K562 (cell line): Measurements from ENCODE around the gene STRIP1. TPM values are rescaled to one million over a fixed set of nuclear protein-coding genes. Genes with fewer than 3 reads are reported as not detected.

Experiments
- ATAC-seq: fragments of 200-7000 bp; cut with Tn5 transposase; 3 replicates; pipeline ENCODE4 v1.9.1; 2020; ENCODE audit warnings: moderate library complexity
- Bru-seq: library from RNA; stranded (reverse); fragments of 400-500 nt; gene quantifications from one replicate; lab custom pipeline; 2021; lab: Mats Ljungman, UMichigan
- BruChase-seq, 2 experiments: library from RNA; stranded (reverse); fragments of 400-500 nt; gene quantifications; one replicate each; lab custom pipeline; 2021; lab: Mats Ljungman, UMichigan
- BruUV-seq: library from RNA; stranded (reverse); fragments of 400-500 nt; replicated peaks from 2 replicates; lab custom pipeline; 2021; lab: Mats Ljungman, UMichigan
- CTCF ChIA-PET: fragments of 300-600 bp; formaldehyde crosslinking; extraction: SDS; loops from one replicate; lab custom pipeline; 2021; ENCODE audit warnings: low intra/inter-chr PET ratio; lab: Yijun Ruan, JAX
- POLR2A ChIA-PET: fragments of 300-600, 350-650 bp; sonication (Branson Sonifier 250); formaldehyde crosslinking; extraction: SDS; loops from one replicate; lab custom pipeline; 2021; ENCODE audit warnings: antibody characterized with exemption, inconsistent platforms; lab: Yijun Ruan, JAX
- DNase-seq, 4 experiments: peaks; one replicate each; pipeline versions ENCODE4 v3.0.0 to v3.0.0-alpha.2; 2011 to 2018; ENCODE audit warnings: low spot score in 3 of 4, mixed read lengths in 3 of 4; ENCODE audit errors: extremely low read depth in 1 of 4
- FAIRE-seq: peaks from 2 replicates; lab custom pipeline; 2011; peaks lifted over from hg19 to GRCh38; lab: Jason Lieb, UNC
- H2AFZ ChIP-seq: 2 replicates; pipeline ENCODE4 v1.6.0; 2011; ENCODE audit warnings: low read depth, low read length, control low read depth, inconsistent platforms
- H3K27ac ChIP-seq: fragments of 200-600 bp; 3 replicates; pipeline ENCODE4 v1.8.0; 2011; ENCODE audit warnings: low read depth, mild to moderate bottlenecking, control low read depth, inconsistent platforms, low read length, moderate library complexity, mixed read lengths; ENCODE audit errors: extremely low read depth
- H3K27me3 ChIP-seq, 2 experiments: fragments of 300-600 bp in 1 of 2; 2 replicates in 1 of 2; 3 replicates in 1 of 2; pipeline versions ENCODE4 v1.6.0 to v1.8.0; 2011; ENCODE audit warnings: inconsistent platforms in 2 of 2, low read length in 2 of 2, mild to moderate bottlenecking in 1 of 2, mixed read lengths in 1 of 2, moderate library complexity in 1 of 2; ENCODE audit not compliant: control insufficient read depth in 2 of 2, insufficient read depth in 2 of 2
- H3K36me3 ChIP-seq: fragments of 300-600 bp; 3 replicates; pipeline ENCODE4 v1.8.0; 2011; ENCODE audit warnings: mild to moderate bottlenecking, low read length, inconsistent platforms; ENCODE audit not compliant: control insufficient read depth, insufficient read depth
- H3K4me1 ChIP-seq, 2 experiments: fragments of 200-600 bp in 1 of 2; replicated peaks in 1 of 2; 2 replicates in 1 of 2; 3 replicates in 1 of 2; pipeline versions ENCODE4 v1.5.1 to v1.8.0; 2011; ENCODE audit warnings: inconsistent platforms in 2 of 2, low read length in 2 of 2, mild to moderate bottlenecking in 1 of 2, mixed read lengths in 1 of 2, moderate library complexity in 1 of 2; ENCODE audit not compliant: control insufficient read depth in 2 of 2, insufficient read depth in 2 of 2
- H3K4me2 ChIP-seq: 2 replicates; pipeline ENCODE4 v1.6.1; 2011; ENCODE audit warnings: low read length, control low read depth, inconsistent platforms, mixed read lengths; ENCODE audit not compliant: insufficient read depth
- H3K4me3 ChIP-seq: fragments of 200-600 bp; sonication (generic), shearing (Covaris generic); 2 replicates; pipeline ENCODE4 v1.5.1; 2016; ENCODE audit warnings: control low read depth, inconsistent platforms
- H3K79me2 ChIP-seq: fragments of 200-600 bp; 3 replicates; pipeline ENCODE4 v1.8.0; 2011; ENCODE audit warnings: low read length, inconsistent platforms; ENCODE audit not compliant: control insufficient read depth, insufficient read depth
- H3K9ac ChIP-seq, 2 experiments: 2 replicates each; pipeline versions ENCODE4 v1.6.0 to v1.6.1; 2011; ENCODE audit warnings: low read depth in 2 of 2, low read length in 2 of 2, control low read depth in 1 of 2, inconsistent platforms in 1 of 2, mild to moderate bottlenecking in 1 of 2, mixed read lengths in 1 of 2; ENCODE audit not compliant: insufficient read depth in 1 of 2
- H3K9me1 ChIP-seq: one replicate; pipeline ENCODE4 v1.6.0; 2011; ENCODE audit warnings: inconsistent platforms, mild to moderate bottlenecking, low read length, moderate library complexity; ENCODE audit not compliant: control insufficient read depth, insufficient read depth
- H3K9me3 ChIP-seq: replicated peaks from 2 replicates; pipeline ENCODE4 v1.5.1; 2011; ENCODE audit warnings: low read depth, low read length, inconsistent platforms; ENCODE audit not compliant: control insufficient read depth, insufficient read depth
- H4K20me1 ChIP-seq: replicated peaks from 2 replicates; pipeline ENCODE4 v1.6.1; 2011; ENCODE audit warnings: low read length, inconsistent platforms, mixed read lengths; ENCODE audit not compliant: control insufficient read depth, insufficient read depth
- BRCA1 ChIP-seq, 2 experiments: fragments of 450-650 bp in 1 of 2; sonication (generic) in 1 of 2; formaldehyde crosslinking in 1 of 2; IDR thresholded peaks; 2 replicates each; pipeline versions ENCODE4 v1.5.0 to v1.6.1; 2017 to 2020; ENCODE audit warnings: mild to moderate bottlenecking in 1 of 2, missing genetic modification reagents in 1 of 2
- CREBBP ChIP-seq: IDR thresholded peaks from one replicate; pipeline ENCODE4 v1.6.1; 2012; ENCODE audit warnings: low read depth, mild to moderate bottlenecking, control low read depth, inconsistent platforms, low read length
- CXXC5 ChIP-seq: fragments of 250-450 bp; sonication (Bioruptor Pico); IDR thresholded peaks from 2 replicates; pipeline ENCODE4 v1.8.0; 2022; ENCODE audit warnings: inconsistent platforms, mild to moderate bottlenecking, moderate library complexity
- DDX20 ChIP-seq: fragments of 450-650 bp; IDR thresholded peaks from 2 replicates; pipeline ENCODE4 v1.6.1; 2016; ENCODE audit warnings: missing genetic modification characterization, low read depth, mild to moderate bottlenecking, missing compliant biosample characterization, moderate library complexity
- NR2F6 ChIP-seq: fragments of 450-650 bp; formaldehyde crosslinking; IDR thresholded peaks from 2 replicates; pipeline ENCODE4 v1.4.0; 2020; ENCODE audit warnings: mild to moderate bottlenecking
- SMAD4 ChIP-seq: fragments of 250-450 bp; sonication (Bioruptor Pico); conservative IDR thresholded peaks from 2 replicates; pipeline ENCODE4 v1.8.0; 2021; ENCODE audit warnings: inconsistent platforms, mild to moderate bottlenecking, moderate library complexity
- SREBF1 ChIP-seq: fragments of 150-350 bp; IDR thresholded peaks from 2 replicates; pipeline ENCODE4 v1.6.1; 2014; ENCODE audit warnings: antibody characterized with exemption, low read depth, low read length, borderline replicate concordance
- TAF9B ChIP-seq: fragments of 450-650 bp; IDR thresholded peaks from 2 replicates; pipeline ENCODE4 v1.6.1; 2018; ENCODE audit warnings: mild to moderate bottlenecking; ENCODE audit not compliant: partially characterized antibody
- TEAD4 ChIP-seq, 2 experiments: sonication (generic) in 1 of 2; formaldehyde crosslinking in 1 of 2; IDR thresholded peaks; 2 replicates each; pipeline versions ENCODE4 v1.6.1 to v1.8.0; 2012 to 2022; ENCODE audit warnings: borderline replicate concordance in 1 of 2, inconsistent platforms in 1 of 2, low read length in 1 of 2, mild to moderate bottlenecking in 1 of 2, missing genetic modification reagents in 1 of 2
- UBTF ChIP-seq, 2 experiments: IDR thresholded peaks; 2 replicates each; pipeline ENCODE4 v1.6.1; 2012; ENCODE audit warnings: improper control_type of control experiment in 2 of 2, low read depth in 2 of 2, low read length in 2 of 2, borderline replicate concordance in 1 of 2
- ZC3H8 ChIP-seq: fragments of 450-650 bp; IDR thresholded peaks from 2 replicates; pipeline ENCODE4 v1.6.1; 2017
- ZNF699 ChIP-seq: fragments of 250-450 bp; sonication (Bioruptor Pico); IDR thresholded peaks from 2 replicates; pipeline ENCODE4 v1.8.0; 2021; ENCODE audit warnings: mild to moderate bottlenecking, moderate library complexity; ENCODE audit not compliant: insufficient replicate concordance
- ZNF77 ChIP-seq: fragments of 250-450 bp; sonication (Bioruptor Pico); IDR thresholded peaks from 2 replicates; pipeline ENCODE4 v1.5.0; 2020
- whole genome bisulfite sequencing: fragments of 100-300 bp; shearing (Covaris generic); methylation state at CpG from one replicate; pipeline ENCODE4 v1.1.6; 2016; ENCODE audit warnings: low coverage, mixed read lengths; ENCODE audit not compliant: insufficient coverage; ENCODE audit errors: missing lambda C conversion rate; 5-methylcytosine and 5-hydroxymethylcytosine counted together
- in situ Hi-C: fragments of 300-500 bp; cut with MboI; formaldehyde crosslinking; loops from 4 replicates; pipeline ENCODE4 v1.15.0; 2018; ENCODE audit warnings: inconsistent platforms, mixed read lengths
- intact Hi-C: fragments of 100-400 bp; cut with micrococcal nuclease; formaldehyde crosslinking; loops from 2 replicates; pipeline ENCODE4 v1.14.2; 2022
- long read RNA-seq, 3 experiments: library from polyadenylated mRNA in 2 of 3; library from RNA in 1 of 3; unstranded in 2 of 3; stranded (forward) in 1 of 3; transcript quantifications; one replicate each; pipeline ENCODE4 v2.0.0, GENCODE V29; 2019 to 2022
- polyA minus RNA-seq, 3 experiments: library from RNA; depleted of rRNA, polyadenylated mRNA; stranded (reverse); fragments of >200 nt; gene quantifications; 2 replicates each; pipeline ENCODE4 v1.2.3, GENCODE V29; 2011
- polyA plus RNA-seq, 8 experiments: library from polyadenylated mRNA; depleted of rRNA in 4 of 8; stranded (reverse) in 5 of 8; unstranded in 3 of 8; fragments of >200 nt; fragmentation: Nextera tagmentation in 2 of 8; fragmentation: Illumina TruSeq in 1 of 8; extraction: Ambion mirVana in 2 of 8; extraction: Trizol in 1 of 8; gene quantifications; 2 replicates each; pipeline versions ENCODE4 v1.2.1 to v1.2.3, GENCODE V29; 2011 to 2014; ENCODE audit warnings: inconsistent platforms in 1 of 8, missing spikeins in 1 of 8
- total RNA-seq, 7 experiments: library from RNA; depleted of rRNA in 6 of 7; stranded (reverse); fragments of >200 nt in 6 of 7; fragmentation: Illumina TruSeq in 2 of 7; extraction: Trizol in 2 of 7; gene quantifications; 2 replicates each; pipeline versions ENCODE4 v1.2.1 to v1.2.3, GENCODE V29; 2011 to 2021; ENCODE audit warnings: low replicate concordance in 1 of 7

Gene STRIP1
- total RNA-seq (2011; cell fraction: chromatin; rRNA removed; ENCODE audit: low replicate concordance): 216 and 291 TPM in 2 replicates
- 159 and 160 TPM in 2 replicates for total RNA-seq (2011; cell fraction: nucleolus; rRNA removed)
- total RNA-seq (2011; cell fraction: nucleoplasm; rRNA removed): 167 and 180 TPM in 2 replicates
- total RNA-seq (2014; rRNA removed): 34.2 and 40.1 TPM in 2 replicates
- total RNA-seq (2014; rRNA removed; fragmentation: Illumina TruSeq; extraction: Trizol): 27.6 and 28.6 TPM in 2 replicates
- 29.0 and 30.6 TPM in 2 replicates for total RNA-seq (2015; rRNA removed; fragmentation: Illumina TruSeq; extraction: Trizol)
- total RNA-seq (2021): 38.5 and 42.3 TPM in 2 replicates
- 32.6 and 32.8 TPM in 2 replicates for polyA plus RNA-seq (2011; rRNA removed)
- 20.9 and 23.7 TPM in 2 replicates for polyA plus RNA-seq (2011; cell fraction: cytosol; rRNA removed)
- polyA plus RNA-seq (2011; cell fraction: nucleus; rRNA removed): 128 and 143 TPM in 2 replicates
- 23.1 and 25.5 TPM in 2 replicates for polyA plus RNA-seq (2012)
- polyA plus RNA-seq (2014; fragmentation: Illumina TruSeq; extraction: Trizol): 30.6 and 32.2 TPM in 2 replicates
- 10 to 100 TPM in 1 of 2 experiments, 1 to 10 TPM in 1; 9.9 to 10.5 TPM for polyA plus RNA-seq (2014; fragmentation: Nextera tagmentation; extraction: Ambion mirVana)
- 30.4 and 32.0 TPM in 2 replicates for polyA plus RNA-seq (2014; rRNA removed)
- 51.3 and 51.8 TPM in 2 replicates for polyA minus RNA-seq (2011; rRNA and poly(A)+ RNA removed)
- 16.5 and 21.1 TPM in 2 replicates for polyA minus RNA-seq (2011; cell fraction: cytosol; rRNA and poly(A)+ RNA removed)
- polyA minus RNA-seq (2011; cell fraction: nucleus; rRNA and poly(A)+ RNA removed): 79.6 and 106 TPM in 2 replicates
- percentile 88 among the genes with signal in this experiment for Bru-seq, nascent RNA
- percentile 87 among the genes with signal in this experiment for BruChase-seq, experiment 1, labeled RNA remaining after a 2-hour chase
- percentile 91 among the genes with signal in this experiment for BruChase-seq, experiment 2, labeled RNA remaining after a 6-hour chase
- long read RNA-seq, experiment 1, transcript STRIP1-201 (21 exons, 3,265 nt): major isoform, 81 of 144 reads
- long read RNA-seq, experiment 1, partial matches to known transcripts: 21 of 144 reads
- long read RNA-seq, experiment 1, other reads (novel, unspliced or antisense): 42 of 144 reads
- long read RNA-seq, experiment 2, transcript STRIP1-201 (21 exons, 3,265 nt): major isoform, 7 of 24 reads
- long read RNA-seq, experiment 2, partial matches to known transcripts: 8 of 24 reads
- long read RNA-seq, experiment 2, other reads (novel, unspliced or antisense): 9 of 24 reads
- long read RNA-seq, experiment 3, partial matches to known transcripts: 3 of 15 reads
- long read RNA-seq, experiment 3, other reads (novel, unspliced or antisense): 10 of 15 reads

DNA sequence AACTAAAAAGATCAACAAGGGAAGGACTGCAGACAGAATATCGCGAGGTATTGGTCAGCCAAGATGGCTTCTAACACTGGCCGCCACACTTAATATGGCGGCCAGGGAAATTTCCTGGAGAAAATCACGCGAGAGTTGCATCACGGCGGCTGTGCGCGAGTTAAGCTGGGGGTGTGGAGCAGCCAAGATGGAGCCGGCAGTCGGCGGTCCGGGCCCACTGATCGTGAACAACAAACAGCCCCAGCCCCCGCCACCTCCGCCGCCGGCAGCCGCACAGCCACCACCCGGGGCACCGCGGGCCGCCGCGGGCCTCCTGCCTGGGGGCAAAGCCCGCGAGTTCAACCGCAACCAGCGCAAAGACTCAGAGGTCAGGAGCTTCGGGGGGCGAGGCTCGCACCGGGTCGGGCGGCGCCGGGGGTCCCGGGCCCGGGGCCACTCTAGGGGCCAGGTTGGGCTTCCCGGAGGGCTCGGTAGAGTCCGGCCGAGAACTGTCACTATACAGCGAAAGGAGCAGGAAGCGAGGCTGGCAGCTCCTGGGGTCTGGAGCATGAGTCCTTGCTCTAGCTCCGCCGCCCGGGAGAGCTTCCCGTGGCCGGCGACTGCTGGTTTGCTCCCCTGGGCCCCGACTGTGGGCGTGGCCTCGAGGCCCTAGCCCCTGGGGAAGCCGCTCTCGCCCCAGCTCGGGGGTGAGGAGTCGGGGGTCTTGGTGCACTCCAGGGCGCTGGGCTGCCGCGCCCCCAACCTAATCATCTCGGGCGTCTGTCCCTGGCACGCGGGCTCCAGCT, at the start of gene STRIP1:
STRIP1 (plus strand) TSS at position 174 of the 785 bp plus-strand sequence; CDS start at position 188, 14 bp downstream.
- Histone ChIP-seq H3K27me3 (no peaks in the 10 kb centered on the region), H3K9ac (peak within 1 kb of the TSS; percentile 92 to 97), H3K9me3 (no peaks in the 10 kb centered on the region), H2AFZ (peak within 1 kb of the TSS; percentile 92), H3K27ac (peak within 1 kb of the TSS; percentile 88), H3K4me3 (peak within 1 kb of the TSS; percentile 95), H3K4me2 (peak within 1 kb of the TSS; percentile 100), H3K79me2 (peaks cover 30% of the 10 kb centered on the region), H3K4me1 (peaks cover 16 to 40% of the 10 kb centered on the region in 2 experiments), H3K9me1 (no peaks in the 10 kb centered on the region), H3K36me3 (peaks cover 31% of the 10 kb centered on the region), H4K20me1 (peaks cover 5% of the 10 kb centered on the region; the same call in 1 of the 2 replicates)
- in situ Hi-C loops: no loop called here
- ATAC-seq (peak; percentile 91), DNase-seq (peak; percentile 94 to 98 (median 94)), FAIRE-seq (peak; percentile 94)
- CTCF ChIA-PET: no interaction called here
- WGBS: under 1% methylated on average over 63 of the region's 66 CpGs
- no TSS peak for BruUV-seq
- POLR2A ChIA-PET: interaction anchor here (0.6 to 14.6 kb wide), 31 partner anchors 10 to 546 kb away, joined by 3 to 200 read pairs (median 4); partner anchors contain the start of genes AHCYL1 and RBM15
- intact Hi-C loops: loop anchor here (5.0 kb wide), 1 partner anchor 303 kb away; the partner anchor contains the start of gene RBM15
- TF ChIP-seq ZC3H8: no peak
- TF ChIP-seq ZNF699 (CRISPR knock-in tag): no peak
- no peak for TF ChIP-seq BRCA1 (IDR thresholded peaks at IDR 0.05)
- 0 out of 2 replicates have a peak, but pooled peaks have one; percentile 21 for TF ChIP-seq BRCA1 (CRISPR knock-in tag; IDR thresholded peaks at IDR 0.05)
- TF ChIP-seq CREBBP: no peak
- peak; percentile 84 for TF ChIP-seq TAF9B
- peak; percentile 47; the same call in 1 of the 2 replicates for TF ChIP-seq SMAD4
- TF ChIP-seq DDX20 (tag): peak; percentile 79
- no peak for TF ChIP-seq SREBF1
- peak; percentile 80 for TF ChIP-seq CXXC5 (CRISPR knock-in tag)
- no peak for TF ChIP-seq NR2F6
- TF ChIP-seq UBTF (IDR thresholded peaks at IDR 0.05; ENCODE audit: borderline replicate concordance in 1 of 2, low read depth in 2 of 2, low read length in 2 of 2): peak; percentile 97
- TF ChIP-seq TEAD4 (IDR thresholded peaks at IDR 0.05; ENCODE audit: low read length): peak; percentile 46; the same call in 1 of the 2 replicates
- no peak for TF ChIP-seq TEAD4 (CRISPR knock-in tag; IDR thresholded peaks at IDR 0.05; ENCODE audit: borderline replicate concordance)
- no peak for TF ChIP-seq ZNF77 (CRISPR knock-in tag)
